HG02798 (cell line): Measurements from ENCODE around the gene PCDHA5.
"Not testable (repeated sequence)": the region's sequence is repeated elsewhere in the genome, so short reads cannot be mapped to it uniquely, and the experiment has no call there.

Source experiments
- ATAC-seq: cut with Tn5 transposase; IDR thresholded peaks from one replicate; pipeline ENCODE4 v1.9.1; 2021; ENCODE audit warnings: mild to moderate bottlenecking; ENCODE audit not compliant: unreplicated experiment, poor library complexity

The PCDHA5 gene

DNA sequence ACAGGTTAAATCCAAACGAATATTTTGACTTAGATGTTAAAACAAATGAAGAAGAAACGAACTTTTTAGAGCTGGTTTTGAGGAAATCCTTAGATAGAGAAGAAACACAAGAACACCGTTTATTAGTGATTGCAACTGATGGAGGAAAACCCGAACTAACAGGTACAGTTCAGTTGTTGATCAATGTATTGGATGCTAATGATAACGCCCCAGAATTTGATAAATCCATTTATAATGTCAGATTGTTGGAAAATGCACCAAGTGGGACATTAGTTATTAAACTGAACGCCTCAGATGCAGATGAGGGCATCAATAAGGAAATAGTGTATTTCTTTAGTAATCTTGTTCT lies 842 bp downstream of the PCDHA5 start:
- ATAC-seq, result no peak

DNA sequence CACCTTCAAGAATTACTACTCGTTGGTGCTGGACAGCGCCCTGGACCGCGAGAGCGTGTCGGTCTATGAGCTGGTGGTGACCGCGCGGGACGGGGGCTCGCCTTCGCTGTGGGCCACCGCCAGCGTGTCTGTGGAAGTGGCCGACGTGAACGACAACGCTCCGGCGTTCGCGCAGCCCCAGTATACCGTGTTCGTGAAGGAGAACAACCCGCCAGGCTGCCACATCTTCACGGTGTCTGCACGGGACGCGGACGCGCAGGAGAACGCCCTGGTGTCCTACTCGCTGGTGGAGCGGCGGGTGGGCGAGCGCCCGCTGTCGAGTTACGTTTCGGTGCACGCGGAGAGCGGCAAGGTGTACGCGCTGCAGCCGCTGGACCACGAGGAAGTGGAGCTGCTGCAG lies 1.6 kb downstream of the PCDHA5 start:
- ATAC-seq, result not testable (repeated sequence)

DNA sequence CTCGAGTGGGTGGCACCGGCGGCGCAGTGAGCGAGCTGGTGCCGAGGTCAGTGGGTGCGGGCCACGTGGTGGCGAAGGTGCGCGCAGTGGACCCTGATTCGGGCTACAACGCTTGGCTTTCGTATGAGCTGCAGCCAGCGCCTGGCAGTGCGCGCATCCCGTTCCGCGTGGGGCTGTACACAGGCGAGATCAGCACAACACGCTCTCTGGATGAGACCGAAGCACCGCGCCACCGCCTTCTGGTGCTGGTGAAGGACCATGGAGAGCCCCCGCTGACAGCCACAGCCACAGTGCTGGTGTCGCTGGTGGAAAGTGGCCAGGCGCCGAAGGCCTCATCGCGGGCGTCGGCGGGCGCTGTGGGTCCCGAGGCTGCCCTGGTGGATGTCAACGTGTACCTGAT lies 2.1 kb downstream of the PCDHA5 start:
- no peak for ATAC-seq

DNA sequence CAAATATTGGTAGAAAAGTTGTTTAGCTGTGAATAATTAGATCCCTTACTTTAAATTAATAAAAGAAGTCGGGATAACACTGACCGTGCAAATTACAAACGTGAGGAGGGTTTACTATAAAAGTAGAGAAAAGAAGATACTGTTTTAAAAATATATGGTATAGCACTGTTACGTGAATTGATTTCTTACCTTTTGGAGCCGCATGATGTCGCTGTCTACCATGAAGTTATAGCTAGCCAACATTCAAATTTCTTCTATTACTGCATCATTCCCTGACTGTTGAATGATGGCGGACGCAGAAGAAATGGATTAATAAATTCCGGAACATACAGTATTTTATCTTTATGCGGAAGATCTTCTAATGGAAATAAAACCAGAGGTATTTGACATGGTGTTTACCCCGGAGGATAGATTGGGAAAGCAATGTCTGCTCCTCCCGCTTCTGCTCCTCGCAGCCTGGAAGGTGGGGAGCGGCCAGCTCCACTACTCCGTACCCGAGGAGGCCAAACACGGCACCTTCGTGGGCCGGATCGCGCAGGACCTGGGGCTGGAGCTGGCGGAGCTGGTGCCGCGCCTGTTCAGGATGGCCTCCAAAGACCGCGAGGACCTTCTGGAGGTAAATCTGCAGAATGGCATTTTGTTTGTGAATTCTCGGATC lies 6.4 kb downstream of the PCDHA5 start, which contains the start of gene PCDHA6:
PCDHA6 (plus strand) TSS at position 257 of the 658 bp plus-strand sequence; CDS start at position 389, 132 bp downstream.
- ATAC-seq, result no peak

DNA sequence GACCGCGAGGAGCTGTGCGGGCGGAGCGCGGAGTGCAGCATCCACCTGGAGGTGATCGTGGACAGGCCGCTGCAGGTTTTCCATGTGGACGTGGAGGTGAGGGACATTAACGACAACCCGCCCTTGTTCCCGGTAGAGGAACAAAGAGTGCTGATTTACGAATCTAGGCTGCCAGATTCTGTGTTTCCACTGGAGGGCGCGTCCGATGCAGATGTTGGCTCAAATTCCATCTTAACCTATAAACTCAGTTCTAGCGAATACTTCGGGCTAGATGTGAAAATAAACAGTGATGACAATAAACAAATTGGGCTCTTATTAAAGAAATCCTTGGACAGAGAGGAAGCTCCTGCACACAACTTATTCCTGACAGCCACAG lies 6.9 kb downstream of the PCDHA5 start:
- ATAC-seq, result no peak

DNA sequence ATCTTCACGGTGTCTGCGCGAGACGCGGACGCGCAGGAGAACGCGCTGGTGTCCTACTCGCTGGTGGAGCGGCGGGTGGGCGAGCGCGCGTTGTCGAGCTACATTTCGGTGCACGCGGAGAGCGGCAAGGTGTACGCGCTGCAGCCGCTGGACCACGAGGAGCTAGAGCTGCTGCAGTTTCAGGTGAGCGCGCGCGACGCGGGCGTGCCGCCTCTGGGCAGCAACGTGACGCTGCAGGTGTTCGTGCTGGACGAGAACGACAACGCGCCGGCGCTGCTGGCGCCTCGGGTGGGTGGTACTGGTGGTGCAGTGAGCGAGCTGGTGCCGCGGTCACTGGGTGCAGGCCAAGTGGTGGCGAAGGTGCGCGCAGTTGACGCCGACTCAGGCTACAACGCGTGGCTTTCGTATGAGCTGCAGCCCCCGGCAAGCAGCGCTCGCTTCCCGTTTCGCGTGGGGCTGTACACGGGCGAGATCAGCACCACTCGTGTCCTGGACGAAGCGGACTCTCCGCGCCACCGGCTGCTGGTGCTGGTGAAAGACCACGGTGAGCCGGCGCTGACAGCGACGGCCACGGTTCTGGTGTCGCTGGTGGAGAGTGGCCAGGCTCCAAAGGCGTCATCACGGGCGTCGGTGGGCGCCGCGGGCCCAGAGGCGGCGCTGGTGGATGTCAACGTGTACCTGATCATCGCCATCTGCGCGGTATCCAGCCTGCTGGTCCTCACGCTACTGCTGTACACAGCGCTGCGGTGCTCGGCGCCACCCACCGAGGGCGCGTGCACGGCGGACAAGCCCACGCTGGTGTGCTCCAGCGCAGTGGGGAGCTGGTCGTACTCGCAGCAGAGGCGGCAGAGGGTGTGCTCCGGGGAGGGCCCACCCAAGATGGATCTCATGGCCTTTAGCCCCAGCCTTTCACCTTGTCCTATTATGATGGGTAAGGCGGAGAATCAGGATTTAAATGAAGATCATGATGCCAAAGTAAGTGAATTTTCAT lies 8.4 kb downstream of the PCDHA5 start:
- ATAC-seq, result not testable (repeated sequence)

DNA sequence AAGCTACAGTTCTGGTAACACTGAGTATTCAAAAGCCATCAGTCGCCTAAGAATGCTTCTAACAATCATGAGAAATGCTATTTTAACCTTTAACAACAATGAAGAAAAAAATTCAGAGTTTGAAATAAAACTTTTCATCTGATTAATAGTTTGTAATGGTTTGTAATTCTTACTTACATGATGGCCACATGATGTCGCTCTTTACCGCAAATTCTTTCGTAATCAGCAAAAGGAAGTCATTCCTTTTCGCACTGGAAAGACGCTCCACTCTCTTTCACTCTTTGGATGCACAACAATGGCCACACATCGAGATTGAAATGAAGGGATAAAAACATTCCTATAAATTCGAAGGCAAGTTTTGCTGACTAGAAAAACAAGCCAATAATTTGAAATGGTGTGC lies 12.6 kb downstream of the PCDHA5 start, which contains the start of gene PCDHA7:
PCDHA7 (plus strand) TSS at position 277 of the 400 bp plus-strand sequence; CDS start at position 392, 115 bp downstream.
- no peak for ATAC-seq

DNA sequence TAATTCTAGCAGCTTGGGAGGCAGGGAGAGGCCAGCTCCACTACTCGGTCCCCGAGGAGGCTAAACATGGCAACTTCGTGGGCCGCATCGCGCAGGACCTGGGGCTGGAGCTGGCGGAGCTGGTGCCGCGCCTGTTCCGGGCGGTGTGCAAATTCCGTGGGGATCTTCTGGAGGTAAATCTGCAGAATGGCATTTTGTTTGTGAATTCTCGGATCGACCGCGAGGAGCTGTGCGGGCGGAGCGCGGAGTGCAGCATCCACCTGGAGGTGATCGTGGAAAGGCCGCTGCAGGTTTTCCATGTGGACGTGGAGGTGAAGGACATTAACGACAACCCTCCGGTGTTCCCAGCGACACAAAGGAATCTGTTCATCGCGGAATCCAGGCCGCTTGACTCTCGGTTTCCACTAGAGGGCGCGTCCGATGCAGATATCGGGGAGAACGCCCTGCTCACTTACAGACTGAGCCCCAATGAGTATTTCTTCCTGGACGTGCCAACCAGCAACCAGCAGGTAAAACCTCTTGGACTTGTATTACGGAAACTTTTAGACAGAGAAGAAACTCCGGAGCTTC lies 13.1 kb downstream of the PCDHA5 start:
- ATAC-seq, result not testable (repeated sequence)

DNA sequence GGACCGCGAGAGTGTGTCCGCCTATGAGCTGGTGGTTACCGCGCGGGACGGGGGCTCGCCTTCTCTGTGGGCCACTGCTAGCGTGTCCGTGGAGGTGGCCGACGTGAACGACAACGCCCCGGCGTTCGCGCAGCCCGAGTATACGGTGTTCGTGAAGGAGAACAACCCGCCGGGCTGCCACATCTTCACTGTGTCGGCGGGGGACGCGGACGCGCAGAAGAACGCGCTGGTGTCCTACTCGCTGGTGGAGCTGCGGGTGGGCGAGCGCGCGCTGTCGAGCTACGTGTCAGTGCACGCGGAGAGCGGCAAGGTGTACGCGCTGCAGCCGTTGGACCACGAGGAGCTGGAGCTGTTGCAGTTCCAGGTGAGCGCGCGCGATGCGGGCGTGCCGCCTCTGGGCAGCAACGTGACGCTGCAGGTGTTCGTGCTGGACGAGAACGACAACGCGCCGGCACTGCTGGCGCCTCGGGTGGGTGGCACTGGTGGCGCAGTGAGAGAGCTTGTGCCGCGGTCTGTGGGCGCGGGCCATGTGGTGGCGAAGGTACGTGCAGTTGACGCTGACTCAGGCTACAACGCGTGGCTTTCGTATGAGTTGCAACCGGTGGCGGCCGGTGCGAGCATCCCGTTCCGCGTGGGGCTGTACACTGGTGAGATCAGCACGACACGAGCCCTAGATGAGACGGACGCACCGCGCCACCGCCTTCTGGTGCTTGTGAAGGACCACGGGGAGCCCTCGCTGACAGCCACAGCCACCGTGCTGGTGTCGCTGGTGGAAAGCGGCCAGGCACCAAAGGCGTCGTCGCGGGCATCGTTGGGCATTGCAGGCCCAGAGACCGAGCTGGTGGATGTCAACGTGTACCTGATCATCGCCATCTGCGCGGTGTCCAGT lies 14.5 kb downstream of the PCDHA5 start:
- no peak for ATAC-seq

DNA sequence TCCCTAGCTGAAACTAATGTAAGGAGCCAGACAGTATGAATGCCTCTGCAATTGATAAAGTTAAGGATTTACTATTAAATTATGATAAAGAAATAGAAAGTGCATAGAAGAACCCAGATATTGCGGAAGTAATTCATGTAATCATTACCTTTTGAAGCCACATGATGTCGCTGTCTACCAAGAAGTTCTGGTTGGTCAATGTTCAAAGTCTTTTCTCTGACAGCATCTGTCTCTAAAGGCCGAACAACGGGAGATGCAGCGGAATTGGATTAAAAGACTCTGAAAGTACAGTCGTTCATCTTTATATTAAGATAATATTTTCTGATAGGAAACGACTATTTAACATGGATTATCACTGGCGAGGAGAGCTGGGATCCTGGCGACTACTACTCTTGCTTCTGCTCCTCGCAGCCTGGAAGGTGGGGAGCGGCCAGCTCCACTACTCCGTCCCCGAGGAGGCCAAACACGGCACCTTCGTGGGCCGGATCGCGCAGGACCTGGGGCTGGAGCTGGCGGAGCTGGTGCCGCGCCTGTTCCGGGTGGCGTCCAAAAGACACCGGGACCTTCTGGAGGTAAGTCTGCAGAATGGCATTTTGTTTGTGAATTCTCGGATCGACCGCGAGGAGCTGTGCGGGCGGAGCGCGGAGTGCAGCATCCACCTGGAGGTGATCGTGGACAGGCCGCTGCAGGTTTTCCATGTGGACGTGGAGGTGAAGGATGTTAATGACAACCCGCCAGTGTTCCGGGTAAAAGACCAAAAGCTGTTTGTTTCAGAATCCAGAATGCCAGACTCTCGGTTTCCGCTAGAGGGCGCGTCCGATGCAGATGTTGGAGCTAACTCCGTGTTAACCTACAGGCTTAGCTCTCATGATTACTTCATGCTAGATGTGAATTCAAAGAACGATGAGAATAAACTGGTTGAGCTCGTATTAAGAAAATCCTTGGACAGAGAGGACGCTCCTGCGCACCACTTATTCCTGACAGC lies 19.9 kb downstream of the PCDHA5 start, which contains the start of gene PCDHA8:
PCDHA8 (plus strand) TSS at position 210 of the 985 bp plus-strand sequence; CDS start at position 345, 135 bp downstream.
- no peak for ATAC-seq

DNA sequence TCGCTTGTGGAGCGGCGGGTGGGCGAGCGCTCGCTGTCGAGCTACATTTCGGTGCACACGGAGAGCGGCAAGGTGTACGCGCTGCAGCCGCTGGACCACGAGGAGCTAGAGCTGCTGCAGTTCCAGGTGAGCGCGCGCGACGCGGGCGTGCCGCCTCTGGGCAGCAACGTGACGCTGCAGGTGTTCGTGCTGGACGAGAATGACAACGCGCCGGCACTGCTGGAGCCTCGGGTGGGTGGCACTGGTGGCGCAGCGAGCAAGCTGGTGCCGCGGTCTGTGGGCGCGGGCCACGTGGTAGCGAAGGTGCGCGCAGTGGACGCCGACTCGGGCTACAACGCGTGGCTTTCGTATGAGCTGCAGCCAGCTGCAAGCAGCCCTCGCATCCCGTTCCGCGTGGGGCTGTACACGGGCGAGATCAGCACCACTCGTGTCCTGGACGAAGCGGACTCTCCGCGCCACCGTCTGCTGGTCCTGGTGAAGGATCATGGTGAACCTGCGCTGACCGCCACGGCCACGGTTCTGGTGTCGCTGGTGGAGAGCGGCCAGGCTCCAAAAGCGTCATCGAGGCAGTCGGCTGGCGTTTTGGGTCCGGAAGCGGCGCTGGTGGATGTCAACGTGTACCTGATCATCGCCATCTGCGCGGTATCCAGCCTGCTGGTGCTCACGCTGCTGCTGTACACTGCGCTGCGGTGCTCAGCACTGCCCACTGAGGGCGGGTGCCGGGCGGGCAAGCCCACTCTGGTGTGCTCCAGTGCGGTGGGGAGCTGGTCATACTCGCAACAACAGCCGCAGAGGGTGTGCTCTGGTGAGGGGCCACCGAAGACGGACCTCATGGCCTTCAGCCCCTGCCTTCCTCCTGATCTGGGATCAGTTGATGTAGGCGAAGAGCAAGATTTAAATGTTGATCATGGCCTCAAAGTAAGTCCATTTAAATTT lies 21.7 kb downstream of the PCDHA5 start:
- no peak for ATAC-seq

DNA sequence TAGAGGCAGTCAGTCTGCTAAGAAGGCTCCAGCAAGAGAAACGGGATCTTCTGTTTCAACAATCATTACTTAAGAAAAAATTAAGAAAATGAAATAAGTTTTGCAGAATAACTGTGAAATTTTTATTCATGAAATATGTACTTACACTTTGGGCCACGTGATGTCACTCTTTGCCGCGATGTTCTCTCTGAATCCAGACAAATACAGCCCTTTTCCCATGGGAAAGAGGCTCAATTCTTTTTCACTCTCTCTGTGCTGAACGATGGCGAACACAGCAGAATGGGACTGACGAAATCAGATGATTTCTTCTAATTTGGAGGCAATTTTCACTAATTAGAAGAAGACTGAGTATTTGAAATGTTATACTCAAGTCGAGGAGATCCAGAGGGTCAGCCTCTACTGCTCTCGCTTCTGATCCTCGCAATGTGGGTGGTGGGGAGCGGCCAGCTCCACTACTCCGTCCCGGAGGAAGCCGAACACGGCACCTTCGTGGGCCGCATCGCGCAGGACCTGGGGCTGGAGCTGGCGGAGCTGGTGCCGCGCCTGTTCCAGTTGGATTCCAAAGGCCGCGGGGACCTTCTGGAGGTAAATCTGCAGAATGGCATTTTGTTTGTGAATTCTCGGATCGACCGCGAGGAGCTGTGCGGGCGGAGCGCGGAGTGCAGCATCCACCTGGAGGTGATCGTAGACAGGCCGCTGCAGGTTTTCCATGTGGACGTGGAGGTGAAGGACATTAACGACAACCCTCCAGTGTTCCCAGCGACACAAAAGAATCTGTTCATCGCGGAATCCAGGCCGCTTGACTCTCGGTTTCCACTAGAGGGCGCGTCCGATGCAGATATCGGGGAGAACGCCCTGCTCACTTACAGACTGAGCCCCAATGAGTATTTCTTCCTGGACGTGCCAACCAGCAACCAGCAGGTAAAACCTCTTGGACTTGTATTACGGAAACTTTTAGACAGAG lies 27.0 kb downstream of the PCDHA5 start, which contains the start of gene PCDHA9:
PCDHA9 (plus strand) TSS at position 244 of the 964 bp plus-strand sequence; CDS start at position 358, 114 bp downstream.
- not testable (repeated sequence) for ATAC-seq

DNA sequence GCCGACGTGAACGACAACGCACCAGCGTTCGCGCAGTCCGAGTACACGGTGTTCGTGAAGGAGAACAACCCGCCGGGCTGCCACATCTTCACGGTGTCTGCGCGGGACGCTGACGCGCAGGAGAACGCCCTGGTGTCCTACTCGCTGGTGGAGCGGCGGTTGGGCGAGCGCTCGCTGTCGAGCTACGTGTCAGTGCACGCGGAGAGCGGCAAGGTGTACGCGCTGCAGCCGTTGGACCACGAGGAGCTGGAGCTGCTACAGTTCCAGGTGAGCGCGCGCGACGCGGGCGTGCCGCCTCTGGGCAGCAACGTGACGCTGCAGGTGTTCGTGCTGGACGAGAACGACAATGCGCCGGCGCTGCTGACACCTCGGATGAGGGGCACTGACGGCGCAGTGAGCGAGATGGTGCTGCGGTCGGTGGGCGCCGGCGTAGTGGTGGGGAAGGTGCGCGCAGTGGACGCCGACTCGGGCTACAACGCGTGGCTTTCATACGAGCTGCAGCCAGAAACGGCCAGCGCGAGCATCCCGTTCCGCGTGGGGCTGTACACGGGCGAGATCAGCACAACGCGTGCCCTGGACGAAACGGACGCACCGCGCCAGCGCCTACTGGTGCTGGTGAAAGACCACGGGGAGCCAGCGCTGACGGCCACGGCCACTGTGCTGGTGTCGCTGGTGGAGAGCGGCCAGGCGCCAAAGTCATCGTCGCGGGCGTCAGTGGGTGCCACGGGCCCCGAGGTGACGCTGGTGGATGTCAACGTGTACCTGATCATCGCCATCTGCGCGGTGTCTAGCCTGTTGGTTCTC lies 28.6 kb downstream of the PCDHA5 start:
- not testable (repeated sequence) for ATAC-seq

DNA sequence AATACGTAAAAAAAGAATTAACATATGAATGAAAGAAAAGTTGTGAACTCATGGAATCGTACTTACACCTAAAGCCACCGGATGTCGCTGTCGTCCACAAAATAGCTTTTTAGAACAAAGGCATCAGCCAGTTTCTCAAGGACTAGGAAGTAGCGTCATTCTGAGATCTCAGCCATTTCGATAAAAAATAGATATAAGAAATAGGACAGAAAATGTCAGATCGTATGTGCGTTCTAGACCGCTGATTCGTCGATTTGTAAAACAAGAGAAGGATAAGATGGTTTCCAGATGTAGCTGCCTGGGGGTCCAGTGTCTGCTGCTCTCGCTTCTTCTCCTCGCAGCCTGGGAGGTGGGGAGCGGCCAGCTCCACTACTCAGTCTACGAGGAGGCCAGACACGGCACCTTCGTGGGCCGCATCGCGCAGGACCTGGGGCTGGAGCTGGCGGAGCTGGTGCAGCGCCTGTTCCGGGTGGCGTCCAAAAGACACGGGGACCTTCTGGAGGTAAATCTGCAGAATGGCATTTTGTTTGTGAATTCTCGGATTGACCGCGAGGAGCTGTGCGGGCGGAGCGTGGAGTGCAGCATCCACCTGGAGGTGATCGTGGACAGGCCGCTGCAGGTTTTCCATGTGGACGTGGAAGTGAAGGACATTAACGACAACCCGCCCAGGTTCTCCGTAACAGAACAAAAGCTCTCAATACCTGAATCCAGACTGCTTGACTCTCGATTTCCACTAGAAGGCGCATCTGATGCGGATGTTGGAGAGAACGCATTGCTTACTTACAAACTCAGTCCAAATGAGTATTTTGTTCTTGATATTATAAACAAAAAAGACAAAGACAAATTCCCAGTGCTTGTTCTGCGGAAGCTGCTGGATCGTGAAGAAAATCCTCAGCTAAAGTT lies 34.6 kb downstream of the PCDHA5 start, which contains the start of gene PCDHA10:
PCDHA10 (plus strand) TSS at position 126 of the 903 bp plus-strand sequence; CDS start at position 278, 152 bp downstream.
- ATAC-seq, result no peak
